Measurements from ENCODE around the gene COPB1.

GRCh38 chr11:14499560-14500180 lies at the start of gene COPB1:
- TF ChIP-seq CTCF (IDR thresholded peaks at IDR 0.05; ENCODE audit: poor library complexity, severe bottlenecking) (no peak), POLR2AphosphoS5 (IDR thresholded peaks at IDR 0.05) (peak; percentile 96), SMC3 (conservative IDR thresholded peaks at IDR 0.05; ENCODE audit: poor library complexity) (no peak), REST (IDR thresholded peaks at IDR 0.05; ENCODE audit: borderline replicate concordance) (peak; percentile 83), TAF1 (IDR thresholded peaks at IDR 0.05; ENCODE audit: low read depth) (no peak), RAD21 (conservative IDR thresholded peaks at IDR 0.05) (peak; percentile 19), EZH2 (IDR thresholded peaks at IDR 0.05; ENCODE audit: borderline replicate concordance, insufficient read depth, low read length, poor library complexity, severe bottlenecking) (no peak), MXI1 (conservative IDR thresholded peaks at IDR 0.05; ENCODE audit: poor library complexity, severe bottlenecking) (peak; percentile 52), EP300 (conservative IDR thresholded peaks at IDR 0.05; ENCODE audit: poor library complexity, severe bottlenecking) (no peak)

All from neural cell (in vitro differentiated cells).